ENCODE results near the gene CYP39A1.

DNA sequence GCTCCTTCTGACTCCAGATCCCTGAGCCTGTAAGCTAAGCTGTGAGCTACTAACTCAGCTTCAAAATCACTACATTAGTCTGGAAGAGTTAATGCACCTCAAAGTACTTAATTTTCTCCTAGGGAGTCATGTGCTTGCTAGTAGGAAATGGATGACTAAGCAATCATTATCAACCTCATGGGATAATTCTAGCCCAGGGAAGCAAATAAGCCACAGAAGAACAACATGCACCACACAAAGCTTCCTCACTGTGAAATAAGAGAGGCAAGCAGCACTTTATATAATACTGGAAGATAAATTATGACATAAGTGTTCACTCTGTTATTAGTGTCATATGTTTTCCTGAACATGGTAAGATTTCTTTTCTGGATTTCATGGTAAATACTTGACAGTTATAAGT is 103.5 kb downstream of the CYP39A1 start:
- TF ChIP-seq, protein P1, sequence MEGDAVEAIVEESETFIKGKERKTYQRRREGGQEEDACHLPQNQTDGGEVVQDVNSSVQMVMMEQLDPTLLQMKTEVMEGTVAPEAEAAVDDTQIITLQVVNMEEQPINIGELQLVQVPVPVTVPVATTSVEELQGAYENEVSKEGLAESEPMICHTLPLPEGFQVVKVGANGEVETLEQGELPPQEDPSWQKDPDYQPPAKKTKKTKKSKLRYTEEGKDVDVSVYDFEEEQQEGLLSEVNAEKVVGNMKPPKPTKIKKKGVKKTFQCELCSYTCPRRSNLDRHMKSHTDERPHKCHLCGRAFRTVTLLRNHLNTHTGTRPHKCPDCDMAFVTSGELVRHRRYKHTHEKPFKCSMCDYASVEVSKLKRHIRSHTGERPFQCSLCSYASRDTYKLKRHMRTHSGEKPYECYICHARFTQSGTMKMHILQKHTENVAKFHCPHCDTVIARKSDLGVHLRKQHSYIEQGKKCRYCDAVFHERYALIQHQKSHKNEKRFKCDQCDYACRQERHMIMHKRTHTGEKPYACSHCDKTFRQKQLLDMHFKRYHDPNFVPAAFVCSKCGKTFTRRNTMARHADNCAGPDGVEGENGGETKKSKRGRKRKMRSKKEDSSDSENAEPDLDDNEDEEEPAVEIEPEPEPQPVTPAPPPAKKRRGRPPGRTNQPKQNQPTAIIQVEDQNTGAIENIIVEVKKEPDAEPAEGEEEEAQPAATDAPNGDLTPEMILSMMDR (IDR thresholded peaks at IDR 0.05): no peak
- TF ChIP-seq POLR2A (IDR thresholded peaks at IDR 0.05) (no peak), EP300 (IDR thresholded peaks at IDR 0.05; ENCODE audit: low read depth) (no peak)

All from transverse colon (tissue), 3 donors.